Esophagus muscularis mucosa (tissue), 4 donors: ENCODE measurements around the gene CGB7.

Source experiments
- CTCF ChIP-seq, 3 experiments: fragments of 200-600 bp in 2 of 3; fragments of 450-650 bp in 1 of 3; sonication (generic) in 2 of 3; IDR thresholded peaks; one replicate each; pipeline ENCODE4 v1.5.1; 2017 to 2019; ENCODE audit warnings: antibody characterized with exemption in 3 of 3, mild to moderate bottlenecking in 2 of 3, moderate library complexity in 1 of 3
- EP300 ChIP-seq: sonication (generic); formaldehyde crosslinking; IDR thresholded peaks from one replicate; pipeline ENCODE4 v1.6.1; 2017; ENCODE audit warnings: antibody characterized with exemption
- POLR2A ChIP-seq: fragments of 450-650 bp; IDR thresholded peaks from one replicate; pipeline ENCODE4 v1.6.1; 2017; ENCODE audit warnings: antibody characterized with exemption, moderate library complexity, mild to moderate bottlenecking, low read depth
- POLR2AphosphoS5 ChIP-seq, 2 donors: sonication (generic); formaldehyde crosslinking; IDR thresholded peaks; one replicate each; pipeline ENCODE4 v1.6.1; 2017; ENCODE audit warnings: antibody characterized with exemption in 2 of 2

- TF ChIP-seq CTCF (IDR thresholded peaks at IDR 0.05) (no peak), POLR2A (no peak), POLR2AphosphoS5 (IDR thresholded peaks at IDR 0.05) (no peak), EP300 (no peak)
These were observed 37.2 kb upstream of the CGB7 start for GRCh38 chr19:49094505-49095482.
